NCI-H774 (cell line): Measurements from ENCODE around the gene MAPK12.

Experiments used
- DNase-seq: peaks from one replicate; lab custom pipeline; 2025; lab: John Stamatoyannopoulos, UW

MAPK12 gene

DNA sequence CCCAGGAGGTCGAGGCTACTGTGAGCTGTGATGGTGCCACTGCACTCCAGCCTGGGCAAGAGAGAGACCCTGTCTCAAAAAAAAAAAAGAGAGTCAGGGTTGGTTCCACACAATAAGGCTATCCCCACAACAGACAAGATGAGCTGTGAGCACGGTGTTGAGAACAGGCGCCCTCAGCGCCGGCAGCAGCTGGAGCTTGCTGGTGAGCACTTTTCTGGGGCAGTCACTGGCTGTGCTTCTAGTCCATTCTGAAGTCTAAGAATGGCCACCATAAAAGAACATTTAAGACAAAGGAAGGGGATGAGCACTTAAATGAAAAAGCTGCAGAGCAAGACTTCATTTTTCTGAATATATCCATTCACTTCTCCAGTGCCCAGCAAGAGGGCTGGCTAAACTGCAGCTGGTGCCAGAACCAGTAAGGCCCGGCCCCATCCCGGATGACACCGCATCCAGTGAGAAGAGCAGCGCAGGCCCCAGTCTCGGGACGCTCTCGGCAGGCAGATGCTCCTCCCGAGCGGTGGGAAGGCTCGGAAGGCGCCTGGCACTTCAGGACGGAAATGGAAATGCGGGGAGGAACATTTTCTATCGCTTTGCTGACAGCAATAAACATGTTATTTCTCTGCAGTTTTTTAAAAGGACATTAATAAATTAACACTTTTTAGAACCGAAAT, 28.9 kb downstream of the MAPK12 start:
- no peak for DNase-seq

DNA sequence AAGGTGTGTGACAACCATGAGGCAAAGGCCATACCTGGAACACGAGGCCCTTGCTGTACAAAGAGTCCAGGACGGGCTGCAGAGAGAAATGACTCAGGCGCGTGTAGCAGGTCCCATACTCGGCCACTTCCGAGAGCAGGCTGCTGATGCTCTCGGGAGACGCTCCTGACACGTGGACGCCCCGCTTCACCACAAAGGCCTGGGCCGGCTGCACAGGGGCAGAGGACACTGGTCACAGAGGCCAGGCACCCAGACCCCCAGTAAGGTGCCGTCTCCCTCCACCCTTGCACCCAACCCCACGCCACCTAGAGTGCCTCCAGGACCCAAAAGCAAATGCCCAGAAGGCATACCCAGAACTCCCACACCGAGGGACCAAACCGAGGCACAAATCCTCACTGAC, 32.1 kb downstream of the MAPK12 start:
- DNase-seq = no peak

DNA sequence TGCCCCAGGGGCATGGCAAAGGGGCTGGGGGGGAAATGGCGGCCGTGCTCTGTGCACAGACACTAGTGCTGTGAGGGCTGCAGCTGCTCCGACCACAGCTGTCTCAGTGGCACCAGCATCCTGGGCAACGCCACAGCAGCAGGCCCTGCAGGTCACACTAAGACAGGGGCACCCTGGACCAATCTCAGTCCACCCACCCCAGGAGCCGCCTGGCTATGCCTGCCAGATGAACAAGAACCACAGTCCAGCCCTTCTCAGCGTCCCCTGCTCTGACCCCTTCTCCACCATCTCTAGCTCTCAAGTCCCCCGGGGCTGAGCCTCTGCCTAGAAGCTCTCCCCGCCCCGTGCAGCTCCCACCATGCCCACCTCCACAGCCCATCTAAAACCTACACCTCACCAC, 33.1 kb downstream of the MAPK12 start:
- DNase-seq = no peak

DNA sequence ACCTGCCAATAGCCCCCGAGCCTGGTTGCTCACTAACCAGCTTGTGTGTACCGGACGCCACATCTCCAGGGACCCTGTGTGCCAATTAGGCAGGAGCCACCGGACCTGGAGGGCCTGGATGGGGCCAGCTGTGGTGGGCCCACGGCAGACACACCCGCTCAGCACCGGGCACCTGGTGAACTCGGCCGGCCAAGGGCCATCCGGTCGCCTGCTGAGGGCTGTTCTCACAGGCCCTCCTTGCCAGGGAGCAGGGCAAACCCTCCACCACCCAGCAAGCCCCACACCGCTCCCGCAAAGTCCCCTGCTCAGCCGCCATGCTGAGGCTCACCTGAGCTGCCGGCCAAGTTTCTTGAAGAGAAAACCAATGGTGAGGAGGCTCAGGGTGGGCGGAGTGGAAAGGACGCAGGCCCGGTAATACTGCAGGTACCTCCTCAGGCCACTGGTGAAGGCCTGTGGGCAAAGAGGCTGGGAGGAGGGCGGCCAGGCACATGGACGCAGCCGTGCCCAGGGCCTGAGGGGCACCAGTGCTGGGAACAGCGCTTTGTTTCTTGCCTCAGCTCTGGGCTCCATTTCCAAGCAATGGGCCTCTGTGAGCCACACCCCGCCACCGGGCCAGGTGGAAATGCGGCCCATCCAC, 33.8 kb downstream of the MAPK12 start:
- no peak for DNase-seq

DNA sequence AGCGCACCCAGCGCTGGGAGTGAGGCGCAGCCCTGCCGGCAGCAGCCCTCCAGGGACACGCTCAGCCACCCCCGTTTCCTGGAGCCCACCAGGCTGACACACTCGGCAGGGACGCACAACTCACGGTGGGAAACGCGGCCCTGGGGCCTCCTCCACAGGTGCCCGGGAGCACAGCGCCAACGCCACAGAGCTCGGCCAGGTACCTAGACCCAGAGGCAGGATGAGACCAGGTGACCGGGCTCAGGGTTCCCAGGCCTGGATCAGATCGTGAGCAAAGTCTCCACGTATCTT, 34.7 kb downstream of the MAPK12 start:
- DNase-seq = no peak

DNA sequence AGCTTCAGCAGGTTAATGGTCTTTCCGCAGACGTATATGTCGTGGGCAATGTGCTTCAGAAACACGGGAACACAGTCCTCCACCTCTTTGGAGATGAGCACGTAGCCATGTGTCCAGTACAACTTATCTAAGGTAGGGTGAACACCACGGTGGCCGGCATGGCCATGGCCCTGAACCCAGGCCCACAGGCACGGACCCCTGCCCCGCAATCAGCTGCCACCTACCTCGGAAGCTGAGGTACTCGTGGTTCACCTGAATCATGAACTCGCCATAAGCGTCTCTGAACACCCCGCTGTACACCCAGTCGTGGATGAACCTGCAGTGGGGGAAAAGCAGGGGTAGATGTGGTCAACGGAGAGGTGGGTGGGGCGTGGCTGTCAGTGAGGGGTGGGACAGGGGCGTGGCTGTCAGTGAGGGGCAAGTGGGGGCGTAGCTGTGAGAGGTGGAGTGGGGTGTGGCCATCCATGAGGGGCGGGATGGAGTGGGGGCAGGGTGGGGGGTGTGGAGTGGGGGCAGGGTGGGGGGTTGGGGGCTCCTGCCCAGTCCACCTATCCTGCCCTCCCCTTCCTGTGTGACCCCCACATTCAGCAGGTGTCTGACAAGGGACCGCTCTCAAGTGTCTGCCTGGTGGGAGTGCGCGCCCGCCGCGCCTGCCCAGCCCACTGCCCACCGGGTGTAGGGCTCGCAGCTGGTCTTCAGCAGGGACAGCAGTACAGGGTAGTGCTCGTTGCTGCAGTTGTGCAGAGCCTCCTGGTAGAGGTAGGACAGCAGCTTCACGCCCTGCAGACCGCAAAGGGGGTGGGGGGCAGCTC, 35.2 kb downstream of the MAPK12 start:
- no peak for DNase-seq

DNA sequence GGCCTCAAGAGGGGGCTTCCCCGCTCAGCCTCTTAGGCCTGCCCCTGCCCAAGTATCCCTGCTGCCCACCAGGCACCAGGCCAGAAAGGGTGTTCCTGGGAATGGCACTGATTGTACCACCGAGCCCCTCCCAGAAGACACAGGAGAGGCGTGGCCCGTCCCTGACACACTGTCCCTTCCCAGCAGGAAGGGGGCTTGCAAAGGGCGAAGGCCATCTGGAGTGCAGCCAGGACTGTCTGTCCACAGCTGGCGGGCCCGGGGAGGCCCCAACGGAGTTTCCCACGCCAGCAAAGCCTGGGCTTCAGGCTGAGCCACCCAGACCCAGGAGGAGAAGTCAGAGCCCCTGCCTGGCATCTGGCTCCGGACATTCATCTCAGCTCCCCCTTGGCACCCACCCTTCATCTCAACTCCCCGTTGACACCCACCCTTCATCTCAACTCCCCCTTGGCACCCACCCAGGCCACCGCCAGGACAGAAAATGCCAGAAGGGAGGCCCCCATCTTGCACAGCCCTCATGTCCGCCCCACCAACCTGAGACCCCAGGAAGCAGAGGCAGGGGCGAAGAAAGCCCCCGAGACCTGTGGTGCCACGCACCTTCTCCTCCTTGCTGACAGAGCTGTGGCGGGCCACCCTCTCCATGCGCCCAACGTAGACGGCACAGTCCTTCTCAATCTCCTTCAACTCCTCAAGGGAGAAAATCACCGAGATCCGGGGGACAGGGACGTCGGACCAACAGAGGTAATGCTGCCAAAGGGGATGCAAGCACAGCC, 36.1 kb downstream of the MAPK12 start:
- DNase-seq = no peak

DNA sequence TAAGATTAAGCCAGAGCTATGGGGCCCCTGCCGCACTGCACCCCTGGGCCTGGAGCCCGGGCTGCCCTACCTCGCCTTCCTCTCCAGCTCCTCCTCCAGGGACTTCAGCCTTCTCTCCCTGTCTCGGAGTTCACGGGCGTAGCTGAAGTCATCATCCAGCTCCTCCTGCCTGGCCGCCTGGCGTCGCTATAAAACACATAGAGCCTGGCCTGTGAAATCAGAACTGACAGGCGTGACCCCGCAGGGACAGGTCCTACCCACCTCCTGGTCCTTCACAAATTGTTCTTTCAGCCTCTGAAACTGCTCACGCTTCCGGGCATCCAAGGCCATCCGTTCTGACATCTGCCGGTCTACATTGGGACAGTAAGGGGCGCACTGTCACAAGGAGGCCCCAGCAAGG, 37.4 kb downstream of the MAPK12 start:
- no peak for DNase-seq

DNA sequence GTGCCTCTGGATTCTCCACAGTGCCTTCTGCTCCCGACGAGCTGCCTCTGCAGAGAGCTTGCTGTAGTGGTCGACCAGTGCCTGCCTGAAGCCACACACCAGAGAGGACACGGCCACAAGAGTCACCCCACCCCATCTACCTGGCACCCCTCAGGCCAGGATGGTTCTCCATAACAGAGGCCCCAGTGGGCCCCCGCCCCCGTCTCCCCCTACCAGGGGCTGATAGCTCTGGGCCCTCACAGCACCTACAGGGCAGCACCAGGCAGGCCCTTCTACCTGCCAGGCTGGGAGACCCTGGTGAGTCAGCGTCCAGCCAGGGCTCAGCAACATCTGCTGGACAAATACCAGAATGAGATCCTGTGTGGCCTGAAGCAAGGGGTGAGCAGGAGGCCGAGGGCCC, 39.0 kb downstream of the MAPK12 start:
- no peak for DNase-seq

DNA sequence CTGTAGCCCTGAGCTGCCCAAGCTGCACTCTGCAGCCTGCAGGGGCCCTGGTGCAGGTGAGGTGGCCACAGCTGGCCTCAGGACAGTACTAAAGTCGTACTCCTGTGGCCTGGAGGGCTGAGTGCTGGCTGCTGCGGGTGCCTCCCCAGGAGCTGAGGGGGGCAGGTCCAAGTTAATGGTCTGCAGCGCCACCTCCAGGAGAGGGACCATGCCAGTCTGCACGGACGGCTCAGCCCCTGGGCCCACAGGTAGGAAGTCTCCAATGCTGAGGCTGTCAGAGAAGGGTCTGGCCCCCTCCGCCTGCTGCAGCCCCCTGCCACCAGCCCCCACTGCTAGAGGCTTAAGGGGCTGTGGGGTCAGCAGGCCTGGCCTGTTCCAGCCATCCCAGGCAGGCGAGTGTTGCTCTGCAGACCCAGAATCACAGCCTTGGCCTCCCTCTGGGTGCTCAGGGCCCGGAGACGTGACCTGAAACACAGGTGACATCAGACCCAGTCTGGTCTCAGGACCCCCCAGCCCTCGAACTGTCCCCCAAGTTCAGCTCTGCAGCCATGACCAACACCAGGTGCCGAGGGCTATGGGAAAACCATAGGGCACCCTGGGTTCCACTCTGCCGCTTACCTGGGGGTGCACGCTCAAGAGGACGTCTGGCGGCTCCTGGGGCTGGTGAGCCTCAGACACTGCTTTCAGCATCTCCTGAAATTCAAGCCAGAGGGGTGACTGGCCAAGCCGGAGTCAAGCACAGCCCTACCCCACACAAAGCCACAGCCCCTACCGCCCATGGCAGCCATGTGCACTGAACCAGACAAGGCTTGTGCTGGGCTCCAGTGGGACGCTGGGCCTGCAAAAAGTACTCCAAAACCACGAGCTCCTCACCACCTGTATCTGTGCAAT, 39.8 kb downstream of the MAPK12 start:
- no peak for DNase-seq

DNA sequence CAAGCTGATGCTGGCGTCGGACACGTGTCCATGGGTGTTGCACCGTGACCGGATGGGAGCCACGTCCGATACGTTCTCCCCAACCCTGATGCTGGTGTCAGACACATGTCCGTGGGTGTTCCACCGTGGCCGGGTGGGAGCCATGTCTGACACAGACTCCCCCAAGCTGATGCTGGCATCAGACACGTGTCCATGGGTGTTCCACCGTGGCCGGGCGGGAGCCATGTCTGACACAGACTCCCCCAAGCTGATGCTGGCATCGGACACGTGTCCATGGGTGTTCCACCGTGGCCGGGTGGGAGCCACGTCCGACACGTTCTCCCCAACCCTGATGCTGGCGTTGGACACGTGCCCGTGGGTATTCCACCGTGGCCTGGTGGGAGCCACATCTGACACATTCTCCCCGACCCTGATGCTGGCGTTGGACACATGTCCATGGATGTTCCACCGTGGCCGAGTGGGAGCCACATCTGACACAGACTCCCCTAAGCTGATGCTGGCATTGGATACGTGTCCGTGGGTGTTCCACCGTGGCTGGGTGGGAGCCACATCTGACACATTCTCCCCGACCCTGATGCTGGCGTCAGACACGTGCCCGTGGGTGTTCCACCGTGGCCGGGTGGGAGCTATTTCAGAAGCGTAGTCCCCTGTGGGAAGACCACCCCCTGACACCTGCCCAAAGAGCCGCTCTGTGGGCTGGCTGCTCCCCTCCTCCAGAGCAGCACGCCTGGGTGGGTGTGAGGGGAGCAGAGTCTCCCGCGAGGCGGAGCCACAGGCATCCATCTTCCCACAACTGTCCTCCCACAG, 40.7 kb downstream of the MAPK12 start:
- DNase-seq = no peak

DNA sequence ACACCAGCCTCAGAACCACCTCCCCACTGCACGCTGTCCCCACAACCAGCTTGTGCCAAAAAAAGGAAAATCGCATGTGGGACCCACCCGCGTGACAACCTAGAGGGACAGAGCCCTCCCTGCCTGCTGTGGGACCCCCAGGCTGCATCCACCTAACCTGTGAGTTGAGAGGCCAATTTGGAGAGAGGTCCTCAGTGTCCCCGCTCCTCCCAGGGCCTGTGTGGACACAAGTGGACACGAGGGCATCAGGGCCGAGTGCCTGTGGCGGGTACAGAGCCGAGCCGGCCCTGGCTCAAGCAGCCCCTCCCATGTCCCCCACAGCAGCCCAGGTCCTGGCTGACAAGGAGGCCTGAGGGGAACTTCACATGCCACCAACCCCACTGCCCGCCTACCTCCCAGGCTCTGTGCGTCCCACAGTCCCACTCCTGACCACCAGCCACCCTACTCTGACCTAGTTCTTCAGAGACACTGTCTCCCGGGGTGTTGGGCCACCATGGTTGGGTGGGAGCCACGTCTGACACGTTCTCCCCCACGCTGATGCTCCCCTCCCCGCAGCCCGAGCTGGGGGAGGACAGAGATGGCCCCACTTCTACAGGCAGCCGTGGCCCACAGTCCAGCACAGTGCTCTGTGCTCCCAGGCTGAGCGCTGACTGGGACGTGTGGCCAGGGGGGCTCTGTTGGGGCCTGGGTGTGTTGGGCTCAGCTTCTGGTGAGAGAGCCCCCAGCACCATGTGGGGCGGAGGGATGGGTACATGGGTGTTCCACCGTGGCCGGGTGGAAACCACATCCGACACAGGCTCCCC, 41.5 kb downstream of the MAPK12 start:
- no peak for DNase-seq

DNA sequence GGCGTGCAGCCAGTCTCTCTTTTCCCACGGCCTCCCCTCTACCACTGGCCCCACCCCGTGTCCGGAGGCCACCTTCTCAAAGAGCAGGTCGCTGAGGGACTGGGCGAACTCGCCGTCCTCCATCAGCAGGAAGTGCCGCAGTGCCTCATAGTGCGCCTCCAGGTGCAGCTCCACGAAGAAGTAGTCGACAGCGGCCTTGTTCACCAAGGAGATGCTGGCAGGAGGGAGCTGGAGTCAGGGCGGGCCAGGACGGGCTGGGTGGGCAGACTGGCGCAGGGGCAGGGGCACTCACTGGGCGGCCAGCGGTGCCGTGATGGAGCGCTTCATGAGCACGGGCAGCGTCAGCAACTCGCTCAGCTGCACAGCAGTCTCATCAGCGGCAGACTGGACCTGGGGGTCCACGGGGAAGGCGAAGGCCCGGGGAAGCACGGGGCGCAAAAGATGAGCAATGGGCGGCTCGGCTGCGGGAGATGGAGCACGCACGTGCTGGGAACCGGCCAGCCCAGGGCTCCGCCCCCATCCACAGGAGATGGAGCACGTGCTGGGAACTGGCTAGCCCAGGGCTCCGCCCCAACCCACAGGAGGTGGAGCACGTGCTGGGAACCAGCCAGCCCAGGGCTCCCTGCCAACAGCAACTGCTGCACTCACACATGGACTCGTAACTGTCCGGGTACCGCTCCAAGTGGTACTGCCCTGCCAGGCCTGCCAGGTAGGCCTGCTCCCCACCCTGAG, 42.3 kb downstream of the MAPK12 start:
- DNase-seq = peak; percentile 7

DNA sequence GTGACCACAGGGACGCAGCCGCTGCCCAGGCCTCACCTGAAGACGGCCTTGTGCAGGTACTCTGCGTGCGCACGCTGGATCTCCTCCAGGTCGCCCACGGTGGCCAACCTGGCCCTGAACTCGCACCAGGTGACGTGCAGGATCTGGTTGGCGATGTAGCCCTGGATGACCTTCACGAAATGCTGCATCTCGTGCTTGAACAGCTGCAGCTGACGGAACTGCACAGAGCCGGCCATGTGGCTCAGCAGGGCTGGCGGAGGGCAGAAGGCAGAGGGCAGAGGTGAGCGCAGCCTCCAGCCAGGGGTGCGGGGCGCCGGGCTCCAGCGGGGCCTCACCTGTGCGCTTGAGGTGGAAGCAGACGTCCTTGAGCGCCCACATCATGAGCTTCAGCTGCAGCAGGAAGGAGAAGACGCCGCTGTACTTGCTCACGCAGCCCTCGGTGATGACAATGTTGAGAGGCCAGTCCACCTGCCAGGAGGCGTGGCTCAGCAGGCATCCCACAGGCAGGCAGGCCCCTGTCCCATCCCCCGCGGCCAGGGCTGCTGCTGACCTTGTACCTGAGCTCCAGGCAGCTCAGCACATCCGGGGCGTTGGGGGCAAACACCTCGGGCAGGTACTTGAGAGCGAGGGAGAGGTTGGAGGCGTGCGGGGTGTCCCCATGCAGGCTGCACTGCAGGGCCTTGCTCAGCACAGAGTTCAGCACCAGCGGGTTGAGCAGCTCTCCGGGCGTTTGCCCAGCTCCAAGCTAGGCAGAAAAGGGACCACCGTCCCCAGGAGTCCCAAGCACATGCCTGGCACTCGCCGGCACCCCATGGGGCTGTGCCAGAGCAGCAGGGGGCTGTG, 43.1 kb downstream of the MAPK12 start:
- DNase-seq = no peak

DNA sequence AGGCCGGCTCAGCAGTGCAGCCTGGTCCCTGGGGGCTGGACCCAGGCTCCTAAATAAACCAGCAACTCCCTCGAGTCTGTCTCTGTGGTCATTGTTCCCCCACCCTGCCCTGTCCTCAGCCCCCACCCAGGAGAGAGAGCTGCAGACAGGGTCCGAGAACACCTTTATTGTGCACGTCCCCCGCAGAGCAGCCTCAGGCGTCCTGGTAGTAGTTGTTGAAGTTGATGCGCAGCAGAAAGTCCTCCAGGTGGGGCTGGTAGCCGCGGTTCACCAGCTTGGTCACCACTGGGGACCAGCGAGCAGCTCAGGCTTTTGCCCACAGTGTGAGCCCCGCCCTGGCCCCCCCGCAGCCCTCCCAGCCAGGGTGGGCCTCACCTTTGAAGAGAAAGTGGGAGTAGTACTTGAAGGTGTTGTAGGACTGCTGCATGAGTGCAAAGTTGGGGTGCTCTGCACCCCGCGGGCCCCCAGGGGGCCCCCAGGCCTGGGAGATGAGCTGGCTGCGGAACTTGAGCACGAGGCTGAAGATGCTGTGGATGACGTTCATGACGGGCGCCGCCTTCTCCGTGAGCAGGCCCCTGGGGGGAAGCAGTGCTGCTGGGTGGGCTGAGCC, 43.8 kb downstream of the MAPK12 start:
- DNase-seq = no peak

DNA sequence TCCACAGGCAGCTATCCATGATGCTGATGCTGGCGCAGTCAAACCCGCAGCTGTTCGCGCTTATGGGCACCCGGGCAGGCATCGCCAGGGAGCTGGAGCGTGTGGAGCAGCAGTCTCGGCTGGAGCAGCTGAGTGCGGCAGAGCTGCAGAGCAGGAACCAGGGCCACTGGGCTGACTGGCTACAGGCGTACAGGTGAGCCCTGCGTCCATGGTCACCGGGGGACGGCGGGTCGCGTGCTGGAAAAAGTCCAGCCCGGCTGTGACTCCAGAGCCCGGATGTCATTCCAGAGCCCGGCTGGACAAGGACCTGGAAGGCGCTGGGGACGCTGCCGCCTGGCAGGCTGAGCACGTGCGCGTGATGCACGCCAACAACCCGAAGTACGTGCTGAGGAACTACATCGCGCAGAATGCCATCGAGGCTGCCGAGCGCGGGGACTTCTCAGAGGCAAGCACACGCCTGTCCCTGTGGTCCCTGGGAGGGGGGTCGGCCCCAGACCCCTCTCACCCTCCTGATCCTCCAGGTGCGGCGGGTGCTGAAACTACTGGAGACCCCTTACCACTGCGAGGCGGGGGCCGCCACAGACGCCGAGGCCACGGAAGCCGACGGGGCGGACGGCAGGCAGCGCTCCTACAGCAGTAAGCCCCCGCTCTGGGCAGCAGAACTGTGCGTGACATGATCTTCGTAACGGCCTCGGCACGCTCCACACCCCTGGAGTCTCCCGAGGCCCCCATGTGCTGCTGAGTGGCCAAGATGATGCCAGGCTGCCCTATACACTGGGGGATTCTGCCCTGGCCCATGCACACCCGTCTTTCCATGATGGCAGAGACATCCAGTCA, 44.6 kb downstream of the MAPK12 start:
- DNase-seq = no peak
